K562 (cell line): ENCODE measurements around the gene SFXN3. TPM values are rescaled to one million over a fixed set of nuclear protein-coding genes. Genes with fewer than 3 reads are reported as not detected.

Experiments
- ARNT ChIP-seq, 2 experiments: fragments of 450-650 bp; IDR thresholded peaks; 2 replicates each; pipeline ENCODE4 v1.6.1; 2016; ENCODE audit warnings: mild to moderate bottlenecking in 1 of 2
- DACH1 ChIP-seq: fragments of 450-650 bp; IDR thresholded peaks from 2 replicates; pipeline ENCODE4 v1.6.1; 2018; ENCODE audit not compliant: partially characterized antibody
- MCM5 ChIP-seq: fragments of 450-650 bp; IDR thresholded peaks from 2 replicates; pipeline ENCODE4 v1.6.1; 2016; ENCODE audit warnings: low read depth
- MTA1 ChIP-seq: fragments of 450-650 bp; IDR thresholded peaks from 2 replicates; pipeline ENCODE4 v1.6.1; 2017; ENCODE audit warnings: borderline replicate concordance
- PCBP2 ChIP-seq: fragments of 200-400 bp; formaldehyde crosslinking; IDR thresholded peaks from 2 replicates; pipeline ENCODE4 v1.6.1; 2018; ENCODE audit warnings: low read length, low read depth, mild to moderate bottlenecking, moderate library complexity; ENCODE audit not compliant: poor library complexity, severe bottlenecking
- PURB ChIP-seq: sonication (generic); formaldehyde crosslinking; IDR thresholded peaks from 2 replicates; pipeline ENCODE4 v1.9.0; 2021; ENCODE audit warnings: low read depth, mild to moderate bottlenecking, missing genetic modification reagents
- RBM22 ChIP-seq: fragments of 200-400 bp; formaldehyde crosslinking; IDR thresholded peaks from 2 replicates; pipeline ENCODE4 v1.6.1; 2018; ENCODE audit warnings: low read length, low read depth; ENCODE audit not compliant: poor library complexity, severe bottlenecking
- RBM39 ChIP-seq: fragments of 200-400 bp; formaldehyde crosslinking; optimal IDR thresholded peaks from 2 replicates; pipeline ENCODE3; 2018; ENCODE audit warnings: low read depth, low read length
- SIN3A ChIP-seq, 2 experiments: fragments of 150-350 bp in 1 of 2; IDR thresholded peaks; 2 replicates each; pipeline ENCODE4 v1.6.1; 2011 to 2016; ENCODE audit warnings: borderline replicate concordance in 2 of 2, low read depth in 2 of 2, low read length in 2 of 2, mild to moderate bottlenecking in 2 of 2, moderate library complexity in 2 of 2; ENCODE audit not compliant: control insufficient read depth in 1 of 2
- SIN3B ChIP-seq: fragments of 450-650 bp; IDR thresholded peaks from 2 replicates; pipeline ENCODE4 v1.6.1; 2017; ENCODE audit warnings: low read depth, mild to moderate bottlenecking, moderate library complexity
- SMARCC2 ChIP-seq: fragments of 450-650 bp; IDR thresholded peaks from 2 replicates; pipeline ENCODE4 v1.6.1; 2017; ENCODE audit warnings: antibody characterized with exemption, moderate library complexity, mild to moderate bottlenecking, low read depth
- TBL1XR1 ChIP-seq, 2 experiments: IDR thresholded peaks; 2 replicates each; pipeline ENCODE4 v1.6.1; 2012; ENCODE audit warnings: improper control_type of control experiment in 2 of 2, low read length in 2 of 2, mild to moderate bottlenecking in 1 of 2
- ZNF124 ChIP-seq: sonication (generic); formaldehyde crosslinking; IDR thresholded peaks from 2 replicates; pipeline ENCODE4 v1.8.1; 2022; ENCODE audit warnings: missing genetic modification reagents
- ZNF212 ChIP-seq: fragments of 450-650 bp; formaldehyde crosslinking; IDR thresholded peaks from 2 replicates; pipeline ENCODE4 v1.4.0; 2020; ENCODE audit warnings: mild to moderate bottlenecking
- ZNF23 ChIP-seq: fragments of 250-450 bp; sonication (Bioruptor Pico); IDR thresholded peaks from 2 replicates; pipeline ENCODE4 v1.4.0; 2020; ENCODE audit warnings: mild to moderate bottlenecking
- ZNF239 ChIP-seq: fragments of 250-450 bp; sonication (Bioruptor Pico); IDR thresholded peaks from 2 replicates; pipeline ENCODE4 v1.4.0; 2020; ENCODE audit warnings: mild to moderate bottlenecking
- ZNF79 ChIP-seq: fragments of 250-450 bp; sonication (Bioruptor Pico); IDR thresholded peaks from 2 replicates; pipeline ENCODE4 v1.4.0; 2020; ENCODE audit warnings: low read depth, mild to moderate bottlenecking, moderate library complexity
- polyA plus RNA-seq, 8 experiments: library from polyadenylated mRNA; depleted of rRNA in 4 of 8; stranded (reverse) in 5 of 8; unstranded in 3 of 8; fragments of >200 nt; fragmentation: Nextera tagmentation in 2 of 8; fragmentation: Illumina TruSeq in 1 of 8; extraction: Ambion mirVana in 2 of 8; extraction: Trizol in 1 of 8; gene quantifications; 2 replicates each; pipeline versions ENCODE4 v1.2.1 to v1.2.3, GENCODE V29; 2011 to 2014; ENCODE audit warnings: inconsistent platforms in 1 of 8, missing spikeins in 1 of 8
- total RNA-seq, 7 experiments: library from RNA; depleted of rRNA in 6 of 7; stranded (reverse); fragments of >200 nt in 6 of 7; fragmentation: Illumina TruSeq in 2 of 7; extraction: Trizol in 2 of 7; gene quantifications; 2 replicates each; pipeline versions ENCODE4 v1.2.1 to v1.2.3, GENCODE V29; 2011 to 2021; ENCODE audit warnings: low replicate concordance in 1 of 7
- TF ChIP-seq, protein P1 (sequence below), 3 experiments: IDR thresholded peaks in 2 of 3; conservative IDR thresholded peaks in 1 of 3; 2 replicates each; pipeline ENCODE4 v1.5.1; 2011 to 2012; ENCODE audit warnings: low read length in 3 of 3, mild to moderate bottlenecking in 3 of 3, control low read depth in 2 of 3, improper control_type of control experiment in 1 of 3, inconsistent platforms in 1 of 3, low read depth in 1 of 3, mixed read lengths in 1 of 3, moderate library complexity in 1 of 3; ENCODE audit not compliant: insufficient read depth in 2 of 3
- TF ChIP-seq, protein P2 (sequence below): fragments of 450-650 bp; conservative IDR thresholded peaks from 2 replicates; pipeline ENCODE4 v1.6.1; 2016; ENCODE audit warnings: missing genetic modification characterization, low read depth, mild to moderate bottlenecking, missing compliant biosample characterization, moderate library complexity
- TF ChIP-seq, protein P3 (sequence below): fragments of 450-650 bp; formaldehyde crosslinking; IDR thresholded peaks from 2 replicates; pipeline ENCODE4 v1.4.0; 2020; ENCODE audit warnings: mild to moderate bottlenecking, moderate library complexity
- TF ChIP-seq, protein P4 (sequence below): IDR thresholded peaks from 3 replicates; pipeline ENCODE4 v1.6.1; 2011; ENCODE audit warnings: borderline replicate concordance, mild to moderate bottlenecking, moderate library complexity; ENCODE audit not compliant: insufficient read length; ENCODE audit errors: extremely low read depth

The SFXN3 gene
- total and polyA plus RNA-seq, 9 of the 15 experiments (the other 6 are each of a cell fraction or from before 2014, with no cell fraction given), result 0.24 to 4.6 (median 0.86) TPM

DNA sequence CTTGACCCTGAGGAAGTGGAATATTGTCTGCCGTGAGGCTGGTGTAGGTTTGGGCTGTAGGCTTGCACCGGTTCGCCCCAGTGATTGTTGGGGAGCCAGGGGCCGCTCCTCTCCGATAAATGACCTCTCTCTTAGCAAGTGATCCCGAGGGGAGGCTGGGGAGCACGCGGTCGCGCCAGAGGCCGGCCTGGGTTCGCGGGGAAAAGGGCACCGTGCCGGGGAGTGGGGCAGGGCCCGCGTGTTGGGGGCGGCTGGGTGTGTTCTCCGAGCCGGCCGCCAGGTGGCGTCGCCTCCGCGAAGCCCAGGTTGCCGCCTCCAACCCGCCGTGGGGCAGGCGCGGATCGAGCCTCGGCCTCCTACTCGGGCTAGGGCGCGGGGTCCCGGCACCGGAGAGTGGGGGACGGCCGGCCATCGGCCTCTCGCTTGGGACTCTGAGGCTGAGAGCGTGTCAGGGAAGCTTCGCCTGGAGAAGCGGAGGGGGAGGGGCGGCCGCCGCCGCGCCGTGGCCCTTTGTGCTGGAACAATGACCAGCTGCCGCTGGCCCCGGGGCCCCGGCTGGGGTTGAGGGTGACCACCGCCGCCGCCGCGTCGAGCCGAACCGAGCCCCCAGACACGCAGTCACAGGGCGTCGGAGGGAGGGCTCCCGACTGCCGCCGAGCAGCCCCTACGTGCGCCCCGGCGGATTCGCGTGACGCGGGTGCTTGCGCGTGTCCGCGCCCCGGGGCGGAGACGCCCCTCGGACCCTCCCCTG lies 31.9 kb upstream of the SFXN3 start (continued):
- TF ChIP-seq, protein P1, sequence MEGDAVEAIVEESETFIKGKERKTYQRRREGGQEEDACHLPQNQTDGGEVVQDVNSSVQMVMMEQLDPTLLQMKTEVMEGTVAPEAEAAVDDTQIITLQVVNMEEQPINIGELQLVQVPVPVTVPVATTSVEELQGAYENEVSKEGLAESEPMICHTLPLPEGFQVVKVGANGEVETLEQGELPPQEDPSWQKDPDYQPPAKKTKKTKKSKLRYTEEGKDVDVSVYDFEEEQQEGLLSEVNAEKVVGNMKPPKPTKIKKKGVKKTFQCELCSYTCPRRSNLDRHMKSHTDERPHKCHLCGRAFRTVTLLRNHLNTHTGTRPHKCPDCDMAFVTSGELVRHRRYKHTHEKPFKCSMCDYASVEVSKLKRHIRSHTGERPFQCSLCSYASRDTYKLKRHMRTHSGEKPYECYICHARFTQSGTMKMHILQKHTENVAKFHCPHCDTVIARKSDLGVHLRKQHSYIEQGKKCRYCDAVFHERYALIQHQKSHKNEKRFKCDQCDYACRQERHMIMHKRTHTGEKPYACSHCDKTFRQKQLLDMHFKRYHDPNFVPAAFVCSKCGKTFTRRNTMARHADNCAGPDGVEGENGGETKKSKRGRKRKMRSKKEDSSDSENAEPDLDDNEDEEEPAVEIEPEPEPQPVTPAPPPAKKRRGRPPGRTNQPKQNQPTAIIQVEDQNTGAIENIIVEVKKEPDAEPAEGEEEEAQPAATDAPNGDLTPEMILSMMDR (IDR thresholded peaks at IDR 0.05 in 2 of 3, conservative IDR thresholded peaks at IDR 0.05 in 1 of 3; ENCODE audit: insufficient read depth in 2 of 3, low read depth in 1 of 3, low read length in 3 of 3), result peak; percentile 62 to 80 (median 69)
- TF ChIP-seq TBL1XR1 (IDR thresholded peaks at IDR 0.05; ENCODE audit: low read length in 2 of 2), result no peak
- no peak for TF ChIP-seq MCM5
- TF ChIP-seq SIN3A (IDR thresholded peaks at IDR 0.05; ENCODE audit: borderline replicate concordance in 2 of 2, control insufficient read depth in 1 of 2, low read depth in 2 of 2, low read length in 2 of 2), result peak in 1 of 2 experiments; percentile 33; a peak in 1 of 4 replicates
- TF ChIP-seq ZNF23, result no peak
- TF ChIP-seq ZNF239, result no peak
- no peak for TF ChIP-seq ZNF79 (CRISPR knock-in tag)
- no peak for TF ChIP-seq SIN3B
- TF ChIP-seq, protein P2, sequence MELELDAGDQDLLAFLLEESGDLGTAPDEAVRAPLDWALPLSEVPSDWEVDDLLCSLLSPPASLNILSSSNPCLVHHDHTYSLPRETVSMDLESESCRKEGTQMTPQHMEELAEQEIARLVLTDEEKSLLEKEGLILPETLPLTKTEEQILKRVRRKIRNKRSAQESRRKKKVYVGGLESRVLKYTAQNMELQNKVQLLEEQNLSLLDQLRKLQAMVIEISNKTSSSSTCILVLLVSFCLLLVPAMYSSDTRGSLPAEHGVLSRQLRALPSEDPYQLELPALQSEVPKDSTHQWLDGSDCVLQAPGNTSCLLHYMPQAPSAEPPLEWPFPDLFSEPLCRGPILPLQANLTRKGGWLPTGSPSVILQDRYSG (tag), result no peak
- TF ChIP-seq SMARCC2, result no peak
- TF ChIP-seq, protein P3, sequence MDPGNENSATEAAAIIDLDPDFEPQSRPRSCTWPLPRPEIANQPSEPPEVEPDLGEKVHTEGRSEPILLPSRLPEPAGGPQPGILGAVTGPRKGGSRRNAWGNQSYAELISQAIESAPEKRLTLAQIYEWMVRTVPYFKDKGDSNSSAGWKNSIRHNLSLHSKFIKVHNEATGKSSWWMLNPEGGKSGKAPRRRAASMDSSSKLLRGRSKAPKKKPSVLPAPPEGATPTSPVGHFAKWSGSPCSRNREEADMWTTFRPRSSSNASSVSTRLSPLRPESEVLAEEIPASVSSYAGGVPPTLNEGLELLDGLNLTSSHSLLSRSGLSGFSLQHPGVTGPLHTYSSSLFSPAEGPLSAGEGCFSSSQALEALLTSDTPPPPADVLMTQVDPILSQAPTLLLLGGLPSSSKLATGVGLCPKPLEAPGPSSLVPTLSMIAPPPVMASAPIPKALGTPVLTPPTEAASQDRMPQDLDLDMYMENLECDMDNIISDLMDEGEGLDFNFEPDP (CRISPR knock-in tag), result no peak
- no peak for TF ChIP-seq PURB (CRISPR knock-in tag)
- TF ChIP-seq, protein P4, sequence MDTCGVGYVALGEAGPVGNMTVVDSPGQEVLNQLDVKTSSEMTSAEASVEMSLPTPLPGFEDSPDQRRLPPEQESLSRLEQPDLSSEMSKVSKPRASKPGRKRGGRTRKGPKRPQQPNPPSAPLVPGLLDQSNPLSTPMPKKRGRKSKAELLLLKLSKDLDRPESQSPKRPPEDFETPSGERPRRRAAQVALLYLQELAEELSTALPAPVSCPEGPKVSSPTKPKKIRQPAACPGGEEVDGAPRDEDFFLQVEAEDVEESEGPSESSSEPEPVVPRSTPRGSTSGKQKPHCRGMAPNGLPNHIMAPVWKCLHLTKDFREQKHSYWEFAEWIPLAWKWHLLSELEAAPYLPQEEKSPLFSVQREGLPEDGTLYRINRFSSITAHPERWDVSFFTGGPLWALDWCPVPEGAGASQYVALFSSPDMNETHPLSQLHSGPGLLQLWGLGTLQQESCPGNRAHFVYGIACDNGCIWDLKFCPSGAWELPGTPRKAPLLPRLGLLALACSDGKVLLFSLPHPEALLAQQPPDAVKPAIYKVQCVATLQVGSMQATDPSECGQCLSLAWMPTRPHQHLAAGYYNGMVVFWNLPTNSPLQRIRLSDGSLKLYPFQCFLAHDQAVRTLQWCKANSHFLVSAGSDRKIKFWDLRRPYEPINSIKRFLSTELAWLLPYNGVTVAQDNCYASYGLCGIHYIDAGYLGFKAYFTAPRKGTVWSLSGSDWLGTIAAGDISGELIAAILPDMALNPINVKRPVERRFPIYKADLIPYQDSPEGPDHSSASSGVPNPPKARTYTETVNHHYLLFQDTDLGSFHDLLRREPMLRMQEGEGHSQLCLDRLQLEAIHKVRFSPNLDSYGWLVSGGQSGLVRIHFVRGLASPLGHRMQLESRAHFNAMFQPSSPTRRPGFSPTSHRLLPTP, result no peak
- no peak for TF ChIP-seq RBM39
- TF ChIP-seq DACH1, result no peak
- no peak for TF ChIP-seq ZNF124 (CRISPR knock-in tag)
- TF ChIP-seq ZNF212 (CRISPR knock-in tag), result 0 out of 2 replicates have a peak, but pooled peaks have one; percentile 40
- no peak for TF ChIP-seq ARNT (IDR thresholded peaks at IDR 0.05)
- TF ChIP-seq MTA1, result no peak
- TF ChIP-seq PCBP2, result no peak
- TF ChIP-seq RBM22, result no peak
